OCI-LY3 (cell line): ENCODE results near the gene ABHD12.
"Not testable (repeated sequence)": the region's sequence is repeated elsewhere in the genome, so short reads cannot be mapped to it uniquely, and the experiment has no call there.

Source experiments
- EZH2phosphoT487 ChIP-seq: fragments of 200-600 bp; shearing (Covaris generic); IDR thresholded peaks from 2 replicates; pipeline ENCODE4 v1.6.1; 2018; ENCODE audit warnings: antibody characterized with exemption, mixed run types, low read depth
- TF ChIP-seq, protein P1 (sequence below): fragments of 200-600, 300-600 bp; sonication (generic); IDR thresholded peaks from 2 replicates; pipeline ENCODE4 v1.5.1; 2014; ENCODE audit warnings: antibody characterized with exemption, low read length, low read depth

DNA sequence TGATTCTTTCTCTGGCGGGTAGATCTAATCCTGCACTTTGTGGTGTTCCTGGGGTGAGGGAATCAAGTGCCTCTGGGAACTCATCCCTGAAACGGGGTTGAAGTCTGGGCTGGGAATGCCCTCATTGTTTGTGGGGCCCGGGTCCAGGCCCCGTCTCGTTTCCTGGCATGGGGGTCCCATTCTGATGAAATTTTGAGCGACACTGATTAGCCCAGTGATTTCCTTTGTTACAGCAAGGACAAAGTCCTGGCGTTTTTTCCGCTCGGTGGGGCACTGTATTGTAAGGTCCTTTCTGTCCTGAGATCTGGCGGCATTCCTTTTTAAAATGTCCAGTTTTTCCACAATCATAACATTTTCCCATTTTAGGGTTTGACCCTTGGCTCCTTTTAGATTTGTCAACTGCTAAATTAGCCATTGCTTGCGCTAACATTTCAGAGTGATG, 9.7 kb upstream of the ABHD12 start:
- TF ChIP-seq, protein P1, sequence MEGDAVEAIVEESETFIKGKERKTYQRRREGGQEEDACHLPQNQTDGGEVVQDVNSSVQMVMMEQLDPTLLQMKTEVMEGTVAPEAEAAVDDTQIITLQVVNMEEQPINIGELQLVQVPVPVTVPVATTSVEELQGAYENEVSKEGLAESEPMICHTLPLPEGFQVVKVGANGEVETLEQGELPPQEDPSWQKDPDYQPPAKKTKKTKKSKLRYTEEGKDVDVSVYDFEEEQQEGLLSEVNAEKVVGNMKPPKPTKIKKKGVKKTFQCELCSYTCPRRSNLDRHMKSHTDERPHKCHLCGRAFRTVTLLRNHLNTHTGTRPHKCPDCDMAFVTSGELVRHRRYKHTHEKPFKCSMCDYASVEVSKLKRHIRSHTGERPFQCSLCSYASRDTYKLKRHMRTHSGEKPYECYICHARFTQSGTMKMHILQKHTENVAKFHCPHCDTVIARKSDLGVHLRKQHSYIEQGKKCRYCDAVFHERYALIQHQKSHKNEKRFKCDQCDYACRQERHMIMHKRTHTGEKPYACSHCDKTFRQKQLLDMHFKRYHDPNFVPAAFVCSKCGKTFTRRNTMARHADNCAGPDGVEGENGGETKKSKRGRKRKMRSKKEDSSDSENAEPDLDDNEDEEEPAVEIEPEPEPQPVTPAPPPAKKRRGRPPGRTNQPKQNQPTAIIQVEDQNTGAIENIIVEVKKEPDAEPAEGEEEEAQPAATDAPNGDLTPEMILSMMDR, result not testable (repeated sequence)
- not testable (repeated sequence) for TF ChIP-seq EZH2phosphoT487
